Stimulated activated CD8-positive, alpha-beta memory T cell treated with anti-CD3 and anti-CD28 coated beads, Interleukin-4, amount 100 ng/mL, for 24 hours (primary cell): Measurements from ENCODE around the gene KIAA1191.

Experiments used
- DNase-seq: peaks from one replicate; pipeline ENCODE4 v3.0.0-alpha.2; 2020; ENCODE audit warnings: low read depth

The KIAA1191 gene

DNA sequence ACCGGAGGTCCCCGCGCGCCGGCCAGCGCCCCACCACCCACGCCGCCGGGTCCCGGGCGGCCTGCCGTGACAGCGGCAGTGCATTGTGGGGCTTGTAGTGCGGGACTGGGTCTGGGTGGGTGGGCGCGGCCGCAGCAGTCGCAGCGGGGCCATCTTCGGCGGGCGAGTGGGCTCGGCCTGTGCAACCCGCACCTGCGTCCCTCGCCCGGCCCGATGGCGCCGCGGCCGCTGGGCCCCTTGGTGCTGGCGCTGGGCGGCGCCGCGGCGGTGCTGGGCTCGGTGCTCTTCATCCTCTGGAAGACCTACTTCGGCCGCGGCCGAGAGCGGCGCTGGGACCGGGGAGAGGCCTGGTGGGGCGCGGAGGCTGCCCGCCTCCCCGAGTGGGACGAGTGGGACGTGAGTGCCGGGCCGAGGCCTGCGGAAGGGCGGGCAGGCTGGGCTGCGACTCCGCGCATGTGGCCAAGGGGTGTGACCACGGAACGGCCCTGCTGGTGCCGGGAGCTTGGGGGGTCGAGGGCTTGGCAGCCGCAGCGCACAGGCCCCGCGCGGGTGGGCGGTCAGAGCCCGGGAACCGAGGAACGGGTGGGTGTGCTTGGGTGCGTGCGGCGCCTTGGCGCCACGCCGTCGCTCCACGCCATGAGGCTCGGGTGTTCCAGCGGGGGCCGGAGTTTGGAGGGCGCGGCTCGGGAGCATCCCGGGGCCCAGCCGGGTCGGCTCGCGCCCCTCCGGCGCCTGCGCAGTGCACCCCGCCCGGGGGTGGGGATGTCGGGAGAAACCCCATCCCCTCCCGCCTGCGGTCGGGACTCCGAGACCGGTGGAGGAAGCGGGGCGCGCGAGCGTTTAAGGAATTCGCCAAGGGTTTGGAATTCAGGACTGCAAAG, 4.0 kb upstream of the KIAA1191 start, which contains the start of gene ARL10:
Gene ARL10 (plus strand): TSS at position 137 of the 881 bp plus-strand sequence. CDS start 77 bp downstream, at position 214.
- DNase-seq: peak; percentile 50

- DNase-seq: no peak
Observed at GRCh38 chr5:176364765-176365350, 3.3 kb upstream of the KIAA1191 start.

DNA sequence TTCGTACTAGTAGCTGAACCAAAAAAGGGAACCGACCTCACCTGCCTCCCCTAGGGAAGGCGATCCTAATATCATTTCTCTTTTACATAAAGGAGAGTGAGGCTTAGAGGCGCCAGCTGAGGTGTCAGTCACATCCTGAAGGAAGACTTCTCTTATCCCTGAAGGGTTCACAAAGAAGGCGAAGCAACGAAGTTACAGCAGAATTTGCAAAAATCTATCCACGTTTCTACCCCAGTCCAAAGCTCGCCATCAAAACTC, 598 bp upstream of the KIAA1191 start:
- no peak for DNase-seq

- DNase-seq: no peak
Observed at GRCh38 chr5:176360894-176361436, 599 bp downstream of the KIAA1191 start.

DNA sequence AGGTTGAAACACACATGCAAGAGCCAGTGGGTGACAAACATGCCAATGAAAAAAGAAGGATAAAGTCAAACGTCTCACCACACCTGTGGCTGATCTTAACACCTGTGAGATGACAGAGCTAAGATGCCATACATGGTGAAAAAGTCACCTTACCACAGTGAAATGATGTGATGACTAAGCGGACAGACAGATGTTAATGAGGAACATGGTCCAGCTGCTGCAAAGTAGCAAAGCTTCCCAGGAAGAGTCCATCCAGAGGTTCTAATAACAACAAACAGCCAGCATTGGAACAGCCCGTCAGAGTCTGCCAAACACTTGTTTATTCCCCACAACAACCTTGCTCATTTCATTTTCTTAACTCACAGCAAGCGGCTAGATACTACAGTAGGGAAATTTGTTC, 1.9 kb downstream of the KIAA1191 start:
- no peak for DNase-seq

GRCh38 chr5:176356179-176356566, 5.4 kb downstream of the KIAA1191 start:
- no peak for DNase-seq

DNA sequence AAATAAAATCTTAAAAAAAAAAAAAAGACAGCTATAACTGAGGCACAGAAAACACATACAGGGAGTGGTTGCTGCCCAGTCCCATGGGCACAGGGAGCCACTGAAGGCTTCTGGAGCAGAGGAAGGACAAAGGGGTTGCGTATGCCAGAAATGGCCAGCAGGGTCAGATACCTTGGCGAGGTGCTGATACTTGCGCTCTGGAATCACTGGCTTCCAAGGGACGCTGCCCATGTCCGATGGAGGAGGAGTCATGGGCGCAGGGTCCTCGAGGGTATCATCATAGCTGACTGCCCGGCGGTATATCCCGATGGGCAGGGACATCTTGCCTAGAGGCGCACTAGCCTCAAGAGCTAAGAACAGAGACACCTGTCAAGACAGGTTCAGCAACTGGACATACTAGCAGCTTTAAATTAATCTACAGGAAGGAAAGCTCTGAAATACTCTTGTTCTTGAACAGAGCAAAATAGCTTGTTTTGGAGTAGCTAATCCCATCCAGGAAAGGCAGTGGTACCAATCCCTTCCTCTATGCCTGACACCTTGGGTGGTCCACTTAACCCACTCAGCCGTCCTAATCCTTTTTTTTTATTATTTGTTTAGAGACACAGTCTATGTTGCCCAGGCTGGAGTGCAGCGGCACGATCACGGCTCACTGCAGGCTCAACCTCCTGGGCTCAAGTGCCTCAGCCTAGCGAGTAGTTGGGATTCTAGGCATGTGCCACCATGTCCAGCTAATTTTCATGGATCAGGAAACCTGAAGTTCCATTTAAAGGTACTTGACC, 6.0 kb downstream of the KIAA1191 start:
- no peak for DNase-seq

DNA sequence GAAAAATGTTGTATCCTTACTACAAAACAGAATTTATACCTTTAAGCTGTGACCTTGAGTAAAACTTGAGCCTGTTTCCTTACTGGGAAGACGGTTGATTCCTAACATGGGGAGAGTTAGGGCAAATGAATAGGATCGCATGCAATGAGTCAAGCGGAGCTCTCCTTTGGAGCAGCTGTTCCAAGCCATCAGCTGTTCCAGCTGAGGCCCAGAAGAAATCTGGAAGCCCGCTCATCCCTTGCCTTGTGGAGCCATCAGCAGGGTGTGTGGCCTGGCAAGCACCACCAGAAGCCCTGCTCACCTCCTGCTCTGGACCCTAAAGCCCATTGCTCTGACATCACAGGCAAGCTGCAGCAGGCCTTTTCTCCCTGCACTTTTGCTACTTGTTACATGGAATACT, 8.0 kb downstream of the KIAA1191 start:
- no peak for DNase-seq

GRCh38 chr5:176352116-176352878, 9.3 kb downstream of the KIAA1191 start:
- DNase-seq: no peak

GRCh38 chr5:176350416-176350815, 11.1 kb downstream of the KIAA1191 start:
- no peak for DNase-seq

GRCh38 chr5:176342766-176343458, 18.7 kb downstream of the KIAA1191 start:
- DNase-seq: no peak

DNA sequence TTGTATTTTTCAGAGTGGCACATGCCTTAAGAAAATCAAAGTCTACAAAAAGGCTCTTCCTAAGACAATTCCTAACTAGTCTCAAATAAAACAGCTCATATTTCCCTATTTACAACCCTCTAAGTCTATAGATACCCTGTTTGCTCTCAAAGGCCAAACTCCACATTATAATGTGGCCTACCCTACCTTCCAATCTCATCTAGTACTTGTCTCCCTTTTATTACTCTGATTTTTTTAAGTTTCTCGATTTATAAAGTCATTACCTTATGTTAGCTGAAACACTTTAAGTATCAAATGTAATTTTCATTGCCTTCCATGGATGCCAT, 19.4 kb downstream of the KIAA1191 start:
- DNase-seq: no peak

DNA sequence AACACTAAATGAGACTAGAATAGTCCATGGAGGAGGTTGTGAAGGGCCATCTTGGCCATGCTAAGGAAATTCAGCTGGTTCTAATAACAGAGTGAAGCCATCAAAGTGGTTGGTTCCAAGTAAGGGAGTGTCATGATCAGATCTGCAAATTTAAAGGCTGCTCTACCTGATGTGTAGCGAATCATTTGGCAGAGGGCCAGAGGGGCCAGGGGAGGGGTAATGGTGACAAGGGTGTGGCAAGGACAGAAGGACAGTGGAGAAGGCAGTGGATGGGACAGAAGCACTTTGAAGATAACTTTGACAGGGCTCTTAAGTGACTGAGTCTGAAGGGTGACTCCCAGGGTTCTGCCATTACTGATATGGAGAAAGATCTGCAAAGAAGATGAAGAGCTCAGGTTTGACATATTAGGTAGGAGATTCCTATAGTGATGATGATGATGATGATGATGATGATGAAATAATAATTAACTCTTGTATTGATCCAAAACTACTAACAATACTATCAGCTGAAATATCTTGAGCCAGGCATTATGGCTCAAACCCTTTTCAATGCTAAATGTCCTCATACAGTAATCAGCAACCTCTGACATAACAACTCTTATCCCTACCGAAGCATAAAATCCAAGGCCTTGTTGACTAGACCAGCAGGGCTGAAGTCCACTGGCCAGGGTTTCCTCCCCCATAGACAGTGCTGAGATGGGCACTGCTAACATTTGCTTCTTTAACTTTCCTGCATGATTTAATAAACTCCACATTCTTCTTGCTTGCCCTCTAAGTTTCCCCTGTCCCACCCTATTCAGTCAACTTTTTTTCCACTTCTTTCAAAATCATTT, 20.0 kb downstream of the KIAA1191 start:
- DNase-seq: no peak

DNA sequence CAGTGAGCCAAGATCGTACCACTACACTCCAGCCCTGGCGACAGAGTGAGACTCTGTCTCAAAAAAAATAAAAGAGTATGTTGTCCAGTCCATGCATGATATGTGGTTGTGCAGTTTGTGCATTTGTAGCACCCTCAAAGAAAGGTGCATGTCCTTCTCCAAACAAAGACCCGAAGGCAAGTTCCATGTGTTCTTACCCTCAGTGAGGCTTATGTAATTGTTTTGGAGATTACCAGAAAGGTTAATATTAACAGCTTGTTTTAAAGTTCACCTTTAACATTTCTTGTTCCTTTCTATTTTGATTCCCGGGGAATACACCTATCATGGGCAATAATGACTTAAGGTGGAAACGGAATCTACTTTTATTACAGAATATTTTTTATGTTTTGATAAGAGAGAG, 22.3 kb downstream of the KIAA1191 start:
- no peak for DNase-seq

DNA sequence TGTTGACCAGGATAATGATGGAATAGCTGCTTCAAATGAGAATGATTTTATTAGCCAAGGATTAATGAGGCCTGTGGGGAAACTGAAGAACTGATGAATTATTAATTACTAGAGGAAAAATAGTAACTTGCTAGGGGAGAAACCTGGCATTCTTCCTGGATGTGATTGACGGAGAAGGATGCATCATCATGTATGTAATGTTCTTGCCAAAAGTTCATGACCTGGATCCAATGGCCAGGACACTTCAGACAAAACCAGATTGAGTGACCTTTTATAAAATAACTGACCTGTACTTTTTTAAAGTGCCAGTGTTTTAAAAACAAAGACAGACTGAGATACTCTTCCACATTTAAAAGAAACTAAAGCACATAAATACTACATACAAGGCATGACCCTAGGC, 23.7 kb downstream of the KIAA1191 start:
- no peak for DNase-seq

- DNase-seq: no peak
Observed at GRCh38 chr5:176334031-176334770, 27.4 kb downstream of the KIAA1191 start.

- no peak for DNase-seq
Observed at GRCh38 chr5:176320577-176320976, 41.0 kb downstream of the KIAA1191 start.

GRCh38 chr5:176319827-176320554, 41.6 kb downstream of the KIAA1191 start:
- no peak for DNase-seq
